Stimulated activated CD8-positive, alpha-beta memory T cell treated with anti-CD3 and anti-CD28 coated beads, Interleukin-2, amount 100 ng/mL, for 1 hour (primary cell): ENCODE data around the gene KRTAP12-2.

Experiments
- DNase-seq, 2 donors: peaks; one replicate each; pipeline ENCODE4 v3.0.0-alpha.2; 2020; ENCODE audit warnings: low read depth in 2 of 2

Gene KRTAP12-2

GRCh38 chr21:44666401-44667320, at the start of gene KRTAP12-2:
KRTAP12-2 (minus strand) TSS chr21:44666927; CDS start chr21:44666886, 41 bp downstream.
- DNase-seq: no peak

- no peak for DNase-seq
Observed at GRCh38 chr21:44714905-44715304, 48.2 kb upstream of the KRTAP12-2 start.

GRCh38 chr21:44713846-44714245, 47.1 kb upstream of the KRTAP12-2 start:
- no peak for DNase-seq

- no peak for DNase-seq
Observed at GRCh38 chr21:44713130-44713529, 46.4 kb upstream of the KRTAP12-2 start.

- no peak for DNase-seq
Observed at GRCh38 chr21:44712203-44713028, 45.7 kb upstream of the KRTAP12-2 start.

GRCh38 chr21:44711327-44712202, 44.8 kb upstream of the KRTAP12-2 start, which contains the start of gene TSPEAR:
TSPEAR (minus strand) TSS chr21:44711572; CDS start chr21:44711514, 58 bp downstream.
- DNase-seq: no peak

GRCh38 chr21:44710756-44711326, 44.1 kb upstream of the KRTAP12-2 start:
- DNase-seq: no peak

- DNase-seq: no peak
Observed at GRCh38 chr21:44710294-44710665, 43.6 kb upstream of the KRTAP12-2 start.

GRCh38 chr21:44709426-44710293, 42.9 kb upstream of the KRTAP12-2 start:
- DNase-seq: no peak

GRCh38 chr21:44708866-44709425, 42.2 kb upstream of the KRTAP12-2 start:
- no peak for DNase-seq

GRCh38 chr21:44708213-44708865, 41.6 kb upstream of the KRTAP12-2 start:
- DNase-seq: no peak

GRCh38 chr21:44706706-44707581, 40.2 kb upstream of the KRTAP12-2 start:
- no peak for DNase-seq

GRCh38 chr21:44706026-44706705, 39.4 kb upstream of the KRTAP12-2 start:
- DNase-seq: no peak

GRCh38 chr21:44704636-44705001, 37.9 kb upstream of the KRTAP12-2 start:
- no peak for DNase-seq

- DNase-seq: no peak
Observed at GRCh38 chr21:44703731-44704635, 37.3 kb upstream of the KRTAP12-2 start.

GRCh38 chr21:44702973-44703730, 36.4 kb upstream of the KRTAP12-2 start:
- no peak for DNase-seq
